Nephron (organoid): ENCODE measurements around the gene IFNA10.
"Not testable (repeated sequence)": the region's sequence is repeated elsewhere in the genome, so short reads cannot be mapped to it uniquely, and the experiment has no call there.

Experiments used
- H3K27ac Mint-ChIP-seq, 3 experiments: 2 replicates each; pipeline ENCODE4 v1.8.0; 2020; ENCODE audit warnings: mixed read lengths in 3 of 3, mild to moderate bottlenecking in 2 of 3, moderate library complexity in 1 of 3
- H3K27me3 Mint-ChIP-seq: 2 replicates; pipeline ENCODE4 v1.8.0; 2021; ENCODE audit warnings: low read depth, mild to moderate bottlenecking, moderate library complexity, mixed read lengths
- H3K36me3 Mint-ChIP-seq: 2 replicates; pipeline ENCODE4 v1.8.0; 2020; ENCODE audit warnings: low read depth, mixed read lengths
- H3K4me1 Mint-ChIP-seq: 2 replicates; pipeline ENCODE4 v1.8.0; 2020; ENCODE audit warnings: mixed read lengths
- H3K4me3 Mint-ChIP-seq, 3 experiments: 2 replicates each; pipeline ENCODE4 v1.8.0; 2020; ENCODE audit warnings: mild to moderate bottlenecking in 3 of 3, mixed read lengths in 3 of 3, moderate library complexity in 2 of 3
- H3K9me3 Mint-ChIP-seq: 2 replicates; pipeline ENCODE4 v1.8.0; 2020; ENCODE audit warnings: mixed read lengths
- TF ChIP-seq, protein P1 (sequence below), 3 experiments: fragments of 200-600 bp; sonication (generic); IDR thresholded peaks; one replicate each; pipeline ENCODE4 v1.5.0; 2021; ENCODE audit warnings: antibody characterized with exemption in 3 of 3; ENCODE audit not compliant: unreplicated experiment in 3 of 3

The IFNA10 gene

DNA sequence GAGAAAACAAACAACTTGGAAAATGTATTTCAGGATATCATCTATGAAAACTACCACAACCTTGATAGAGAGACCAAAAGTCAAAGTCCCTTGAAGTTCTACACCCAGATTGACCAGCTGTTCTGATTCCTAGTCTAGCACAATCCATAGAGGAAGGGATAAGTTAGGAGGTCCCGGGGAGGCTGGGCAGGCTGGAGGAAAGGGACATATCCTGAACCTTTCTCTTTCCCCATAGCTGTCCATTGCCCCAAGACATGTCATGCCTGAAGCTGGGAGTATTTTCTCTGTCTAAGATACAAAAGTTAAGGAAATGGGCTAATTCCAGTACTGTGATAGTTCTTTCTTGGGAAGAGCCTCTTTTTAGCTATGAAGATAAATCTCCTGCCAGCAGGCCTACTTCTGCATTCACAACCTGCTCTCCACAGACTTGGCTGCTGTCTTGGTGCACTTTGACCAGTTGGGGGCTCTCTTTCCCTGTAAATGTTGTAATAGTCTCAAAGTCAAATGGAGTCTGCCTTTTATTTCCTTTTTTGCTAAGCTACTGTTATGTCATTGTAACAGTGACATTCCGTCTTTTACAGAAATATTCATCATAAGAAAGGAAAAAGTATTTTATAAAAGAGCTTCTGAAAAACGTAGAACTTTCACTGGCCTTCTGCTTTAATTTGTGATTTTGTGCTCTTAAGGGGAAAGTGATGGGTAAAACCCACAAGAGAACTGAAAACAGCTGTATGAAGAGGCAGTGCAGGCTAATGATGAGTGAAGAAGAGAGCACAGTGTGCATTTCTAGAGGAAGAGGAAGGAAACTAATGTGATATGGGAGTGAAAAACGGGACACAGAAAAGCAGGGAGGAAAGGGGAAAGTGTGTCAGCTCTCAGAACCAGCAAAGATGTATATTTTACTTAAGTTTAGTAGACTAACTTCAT is 23.9 kb downstream of the IFNA10 start:
- not testable (repeated sequence) for H3K27me3 Mint-ChIP-seq, H3K27ac Mint-ChIP-seq, H3K4me3 Mint-ChIP-seq, H3K9me3 Mint-ChIP-seq, H3K4me1 Mint-ChIP-seq, H3K36me3 Mint-ChIP-seq
- TF ChIP-seq, protein P1, sequence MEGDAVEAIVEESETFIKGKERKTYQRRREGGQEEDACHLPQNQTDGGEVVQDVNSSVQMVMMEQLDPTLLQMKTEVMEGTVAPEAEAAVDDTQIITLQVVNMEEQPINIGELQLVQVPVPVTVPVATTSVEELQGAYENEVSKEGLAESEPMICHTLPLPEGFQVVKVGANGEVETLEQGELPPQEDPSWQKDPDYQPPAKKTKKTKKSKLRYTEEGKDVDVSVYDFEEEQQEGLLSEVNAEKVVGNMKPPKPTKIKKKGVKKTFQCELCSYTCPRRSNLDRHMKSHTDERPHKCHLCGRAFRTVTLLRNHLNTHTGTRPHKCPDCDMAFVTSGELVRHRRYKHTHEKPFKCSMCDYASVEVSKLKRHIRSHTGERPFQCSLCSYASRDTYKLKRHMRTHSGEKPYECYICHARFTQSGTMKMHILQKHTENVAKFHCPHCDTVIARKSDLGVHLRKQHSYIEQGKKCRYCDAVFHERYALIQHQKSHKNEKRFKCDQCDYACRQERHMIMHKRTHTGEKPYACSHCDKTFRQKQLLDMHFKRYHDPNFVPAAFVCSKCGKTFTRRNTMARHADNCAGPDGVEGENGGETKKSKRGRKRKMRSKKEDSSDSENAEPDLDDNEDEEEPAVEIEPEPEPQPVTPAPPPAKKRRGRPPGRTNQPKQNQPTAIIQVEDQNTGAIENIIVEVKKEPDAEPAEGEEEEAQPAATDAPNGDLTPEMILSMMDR (IDR thresholded peaks at IDR 0.05; ENCODE audit: unreplicated experiment in 3 of 3), result peak; percentile 11 to 44 (median 26)

DNA sequence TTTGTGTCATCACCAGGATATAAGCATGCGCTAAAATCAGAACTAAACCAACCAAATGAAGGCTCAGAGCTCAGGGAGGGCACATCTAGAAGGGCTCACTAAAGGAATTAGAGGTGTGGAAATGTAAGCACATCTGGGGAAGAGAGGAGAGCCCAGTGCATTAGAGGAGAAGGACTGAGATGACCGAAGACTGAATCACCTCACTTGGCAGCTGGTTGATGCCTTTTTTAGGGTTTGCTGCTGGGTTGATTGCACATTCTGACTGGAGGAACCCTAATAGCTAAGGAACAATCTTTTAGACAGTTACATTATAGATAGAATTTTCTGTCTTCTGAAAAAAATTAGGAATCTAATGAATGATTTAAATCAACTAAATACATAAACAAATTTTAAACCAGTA is 32.3 kb downstream of the IFNA10 start:
- Mint-ChIP-seq H3K4me3 (no peak overlapping the region), H3K36me3 (no peaks in the 10 kb centered on the region), H3K27ac (no peak overlapping the region), H3K4me1 (no peaks in the 10 kb centered on the region), H3K27me3 (no peaks in the 10 kb centered on the region), H3K9me3 (no peaks in the 10 kb centered on the region)
- TF ChIP-seq, protein P1 (IDR thresholded peaks at IDR 0.05; ENCODE audit: unreplicated experiment in 3 of 3), result no peak

DNA sequence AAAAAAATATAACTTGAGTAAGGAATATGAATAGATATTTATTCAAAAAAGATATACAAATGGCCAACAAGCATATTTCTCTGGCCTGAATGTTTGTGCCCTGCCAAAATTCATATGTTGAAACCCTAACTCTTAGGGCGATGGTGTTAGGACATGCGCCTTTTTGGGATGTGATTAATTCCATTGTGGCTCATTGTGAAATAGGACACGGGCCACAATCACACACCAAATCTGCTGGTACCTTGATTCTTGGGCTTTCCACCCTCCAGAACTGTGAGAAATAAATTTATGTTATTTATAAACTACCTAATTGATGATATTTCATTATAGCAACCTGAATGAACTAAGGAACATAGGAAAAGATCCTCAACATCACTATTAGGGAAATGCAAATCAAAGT is 34.8 kb downstream of the IFNA10 start:
- Mint-ChIP-seq H3K27ac (no peak overlapping the region), H3K9me3 (no peaks in the 10 kb centered on the region), H3K36me3 (no peaks in the 10 kb centered on the region), H3K4me3 (no peak overlapping the region), H3K4me1 (no peaks in the 10 kb centered on the region), H3K27me3 (no peaks in the 10 kb centered on the region)
- TF ChIP-seq, protein P1 (IDR thresholded peaks at IDR 0.05; ENCODE audit: unreplicated experiment in 3 of 3), result no peak

DNA sequence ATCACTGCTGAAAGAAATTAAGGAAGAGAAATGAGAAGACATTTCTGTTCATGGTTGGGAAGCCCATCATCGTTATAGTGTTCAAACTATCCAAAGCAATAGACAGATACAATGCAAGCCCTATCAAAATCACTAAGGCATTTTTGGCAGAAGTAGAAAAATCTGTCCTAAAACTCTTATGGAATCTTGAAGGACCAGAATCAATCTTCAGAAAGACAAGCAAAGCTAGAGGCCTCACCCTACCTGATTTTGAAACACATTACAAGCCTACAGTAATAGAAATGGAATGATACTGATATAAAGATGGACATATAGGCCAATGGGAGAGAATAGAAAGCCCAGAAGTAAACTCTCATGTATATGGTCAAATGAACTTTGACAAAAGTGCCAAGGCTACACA is 35.6 kb downstream of the IFNA10 start:
- no peaks in the 10 kb centered on the region for H3K9me3 Mint-ChIP-seq
- no peaks in the 10 kb centered on the region for H3K27me3 Mint-ChIP-seq
- TF ChIP-seq, protein P1 (IDR thresholded peaks at IDR 0.05; ENCODE audit: unreplicated experiment in 3 of 3), result no peak
- no peaks in the 10 kb centered on the region for H3K4me1 Mint-ChIP-seq
- H3K36me3 Mint-ChIP-seq, result no peaks in the 10 kb centered on the region
- H3K4me3 Mint-ChIP-seq, result no peak overlapping the region
- no peak overlapping the region for H3K27ac Mint-ChIP-seq

DNA sequence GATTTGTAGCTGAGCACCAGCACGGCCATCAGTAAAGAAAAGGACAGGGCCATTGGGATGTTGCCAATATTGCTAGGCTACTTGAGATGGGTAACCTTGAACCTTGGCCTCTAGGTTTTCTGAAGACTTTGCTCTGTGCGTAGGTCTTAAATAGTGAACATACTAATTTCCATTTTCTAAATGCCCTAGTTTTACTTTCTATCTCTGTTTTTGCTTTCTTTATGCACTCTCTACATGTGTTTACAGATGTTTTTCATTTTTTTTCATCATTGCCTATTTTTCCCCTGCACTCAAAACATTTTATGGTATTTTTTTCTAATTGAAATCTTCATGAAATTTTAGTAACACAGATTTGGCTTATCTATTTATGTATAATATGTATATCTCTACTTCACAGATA is 40.4 kb downstream of the IFNA10 start, which contains the start of gene IFNA21:
TSS of gene IFNA21 (minus strand) at position 101 of the 400 bp plus-strand sequence. CDS start at position 53, 48 bp downstream.
- H3K27ac Mint-ChIP-seq, result not testable (repeated sequence)

DNA sequence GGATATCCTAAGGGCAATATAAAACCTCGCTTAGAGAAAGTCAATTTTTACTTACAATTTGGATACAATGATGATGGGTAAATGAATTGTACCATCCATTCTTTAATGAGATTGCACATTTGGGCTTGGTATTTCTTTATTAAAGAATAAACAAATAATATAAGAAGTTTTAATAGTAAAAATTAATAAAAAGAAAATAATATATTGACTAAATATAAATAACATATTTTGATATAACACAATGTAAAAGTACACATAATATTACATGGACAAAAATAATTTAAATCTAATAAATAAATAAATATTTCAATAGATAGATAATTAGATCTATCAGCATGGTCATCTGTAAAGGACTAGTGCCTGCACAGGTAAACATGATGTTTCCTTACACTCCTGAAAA is 41.4 kb downstream of the IFNA10 start:
- TF ChIP-seq, protein P1 (IDR thresholded peaks at IDR 0.05; ENCODE audit: unreplicated experiment in 3 of 3), result no peak
- Mint-ChIP-seq H3K27me3 (peaks cover 3% of the 10 kb centered on the region), H3K36me3 (no peaks in the 10 kb centered on the region), H3K9me3 (peaks cover 2% of the 10 kb centered on the region), H3K27ac (no peak overlapping the region), H3K4me1 (no peaks in the 10 kb centered on the region), H3K4me3 (no peak overlapping the region)

More for the DNA sequence above, 40.4 kb downstream of the IFNA10 start, which contains the start of gene IFNA21:
- H3K4me1 Mint-ChIP-seq, H3K36me3 Mint-ChIP-seq, H3K27me3 Mint-ChIP-seq, H3K4me3 Mint-ChIP-seq, H3K9me3 Mint-ChIP-seq: not testable (repeated sequence)
